ENCODE results near the gene TAS1R2. TPM values are rescaled to one million over a fixed set of nuclear protein-coding genes. Genes with fewer than 3 reads are reported as not detected.

TAS1R2 gene
- total and polyA plus RNA-seq, 2 of the 4 experiments (the other 2 are of a cell fraction) = not detected

DNA sequence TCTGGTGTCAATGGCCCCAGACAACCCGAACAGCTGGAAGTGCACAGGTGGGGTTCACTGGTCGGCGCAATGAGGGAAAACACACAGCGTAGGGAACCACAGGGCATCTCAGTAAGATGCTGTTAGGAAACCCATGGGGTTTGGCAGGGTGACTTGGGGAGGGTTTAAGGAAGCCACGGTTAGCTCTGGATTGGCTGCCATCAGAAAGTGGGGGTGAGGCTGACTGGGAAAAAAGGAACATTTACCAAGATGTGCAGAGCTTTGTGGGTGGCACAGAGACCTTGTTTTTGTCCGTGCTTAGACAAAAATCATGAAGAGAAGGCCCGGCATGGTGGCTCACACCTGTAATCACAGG lies 31.9 kb upstream of the TAS1R2 start:
- ChIA-PET POLR2A (ENCODE audit: unreplicated experiment) (no interaction called here), CTCF (no interaction called here)
- H2BK15ac ChIP-seq (ENCODE audit: low read depth, low read length) = no peak overlapping the region
- H4K8ac ChIP-seq (ENCODE audit: low read depth in 2 of 2, low read length in 2 of 2) = no peak overlapping the region
- H3K36me3 ChIP-seq (ENCODE audit: control insufficient read depth, insufficient read depth, low read length) = peaks cover 3% of the 10 kb centered on the region
- H3K4me2 ChIP-seq (ENCODE audit: low read depth, low read length) = no peak overlapping the region
- no peaks in the 10 kb centered on the region for H3K27me3 ChIP-seq (ENCODE audit: control insufficient read depth, insufficient read depth, low read length)
- no peak overlapping the region for H4K91ac ChIP-seq (ENCODE audit: insufficient read depth, low read depth, low read length)
- H2AFZ ChIP-seq (replicated peaks; ENCODE audit: low read length, poor library complexity) = no peak overlapping the region
- no peak overlapping the region for H3K4me3 ChIP-seq (ENCODE audit: insufficient read depth, low read depth, low read length)
- H3K4ac ChIP-seq (ENCODE audit: low read depth, low read length) = no peak overlapping the region
- no peak overlapping the region for H3K18ac ChIP-seq (ENCODE audit: low read depth, low read length)
- H2BK20ac ChIP-seq (ENCODE audit: low read depth, low read length) = no peak overlapping the region
- no peak overlapping the region for H2AK9ac ChIP-seq (replicated peaks; ENCODE audit: low read depth, low read length, poor library complexity)
- H2AK5ac ChIP-seq (ENCODE audit: low read depth, low read length) = no peak overlapping the region
- intact Hi-C loops (cut with micrococcal nuclease) = no loop called here
- H4K5ac ChIP-seq (ENCODE audit: low read depth, low read length) = no peak overlapping the region
- dilution Hi-C loops (cut with HindIII; ENCODE audit: low sequenced_read_pairs, unreplicated experiment) = no loop called here
- in situ Hi-C loops (cut with MboI; ENCODE audit: low sequenced_read_pairs) = no loop called here
- BruUV-seq (replicated peaks) = no TSS peak
- 0 out of 2 replicates have a peak, but pooled peaks cover 3% of the 10 kb centered on the region for H4K20me1 ChIP-seq (ENCODE audit: insufficient read depth, low read length)
- no peak overlapping the region for H2BK120ac ChIP-seq (ENCODE audit: low read depth, low read length)
- ATAC-seq (ENCODE audit: low read depth) = no peak
- no peak overlapping the region for H2BK5ac ChIP-seq (ENCODE audit: low read depth, low read length, poor library complexity, severe bottlenecking)
- H3K23ac ChIP-seq (ENCODE audit: low read depth, low read length) = no peak overlapping the region
- peaks cover 3% of the 10 kb centered on the region; the same call in 1 of the 2 replicates for H3K4me1 ChIP-seq (ENCODE audit: control insufficient read depth, insufficient read depth, low read length)
- peaks cover 4 to 13% of the 10 kb centered on the region in 2 experiments; a peak in 2 of 4 replicates for H3K79me1 ChIP-seq (ENCODE audit: low read depth in 1 of 2, low read length in 2 of 2)
- TF ChIP-seq CHD1 (IDR thresholded peaks at IDR 0.05; ENCODE audit: low read depth, low read length) = no peak
- TF ChIP-seq ELK1 (IDR thresholded peaks at IDR 0.05; ENCODE audit: borderline replicate concordance, low read depth, low read length) = no peak
- no peak for TF ChIP-seq POLR2A (IDR thresholded peaks at IDR 0.05; ENCODE audit: low read depth, low read length)
- TF ChIP-seq RFX5 (IDR thresholded peaks at IDR 0.05; ENCODE audit: low read depth, low read length) = no peak
- no peak for TF ChIP-seq CEBPB (IDR thresholded peaks at IDR 0.05; ENCODE audit: low read depth, low read length)
- TF ChIP-seq MAFK (IDR thresholded peaks at IDR 0.05; ENCODE audit: low read depth, low read length) = no peak
- no peak for TF ChIP-seq NFE2L2 (IDR thresholded peaks at IDR 0.05; ENCODE audit: low read depth, low read length)
- TF ChIP-seq RCOR1 (IDR thresholded peaks at IDR 0.05; ENCODE audit: insufficient replicate concordance, low read length) = no peak
- no peak for TF ChIP-seq USF2 (IDR thresholded peaks at IDR 0.05; ENCODE audit: low read depth, low read length)
- TF ChIP-seq RAD21 (IDR thresholded peaks at IDR 0.05; ENCODE audit: low read length) = no peak
- no peak overlapping the region for H3K14ac ChIP-seq (replicated peaks; ENCODE audit: low read depth, low read length)
- no peak overlapping the region for H3K27ac ChIP-seq (ENCODE audit: insufficient read depth, low read length)
- no peak for DNase-seq
- H3K56ac ChIP-seq (ENCODE audit: extremely low read depth, insufficient read depth, low read length) = no peak overlapping the region
- H3K9me3 ChIP-seq (ENCODE audit: control insufficient read depth, insufficient read depth, low read length) = no peaks in the 10 kb centered on the region
- no peak overlapping the region for H3K9ac ChIP-seq (ENCODE audit: low read depth, low read length)
- peaks cover 6% of the 10 kb centered on the region for H3K9me1 ChIP-seq (ENCODE audit: insufficient read depth, low read length)
- WGBS, 2 experiments (ENCODE audit: extremely low coverage in 2 of 2, insufficient read length in 1 of 2) = 83% methylated on average over 4 of the region's 7 CpGs; no CpG with 5 or more reads in 1 of the 2 experiments
